DND-41 (cell line): ENCODE measurements around the gene AJM1.
A peak's percentile ranks its signal among the peaks of the same experiment; 100 is the strongest.

Experiments
- ATAC-seq: fragments of 200-7000 bp; cut with Tn5 transposase; 3 replicates; pipeline ENCODE4 v1.9.1; 2021; ENCODE audit warnings: low read depth; ENCODE audit not compliant: insufficient read depth
- DNase-seq: peaks from one replicate; pipeline ENCODE4 v3.0.0-alpha.2; 2020
- H2AFZ ChIP-seq: 2 replicates; pipeline ENCODE4 v1.6.0; 2012; ENCODE audit warnings: low read depth, low read length
- H3K27ac ChIP-seq: 2 replicates; pipeline ENCODE4 v1.5.1; 2012; ENCODE audit warnings: low read length, inconsistent platforms
- H3K27me3 ChIP-seq: fragments of 200-600 bp; sonication (generic); 2 replicates; pipeline ENCODE4 v1.6.0; 2012; ENCODE audit warnings: low read length, mild to moderate bottlenecking, inconsistent platforms; ENCODE audit not compliant: insufficient read depth, poor library complexity
- H3K36me3 ChIP-seq: 2 replicates; pipeline ENCODE4 v1.5.1; 2012; ENCODE audit warnings: low read length, inconsistent platforms; ENCODE audit not compliant: insufficient read depth
- H3K4me1 ChIP-seq: 2 replicates; pipeline ENCODE4 v1.5.1; 2012; ENCODE audit warnings: mild to moderate bottlenecking, low read length; ENCODE audit not compliant: insufficient read depth
- H3K4me2 ChIP-seq: 2 replicates; pipeline ENCODE4 v1.6.0; 2012; ENCODE audit warnings: mild to moderate bottlenecking, moderate library complexity, low read length, inconsistent platforms; ENCODE audit not compliant: insufficient read depth
- H3K4me3 ChIP-seq, 2 experiments: fragments of 200-600 bp in 1 of 2; shearing (Covaris generic) in 1 of 2; 2 replicates each; pipeline ENCODE4 v1.5.1; 2012 to 2016; ENCODE audit warnings: inconsistent platforms in 2 of 2, low read length in 2 of 2, mild to moderate bottlenecking in 2 of 2, low read depth in 1 of 2, moderate library complexity in 1 of 2
- H3K79me2 ChIP-seq: 2 replicates; pipeline ENCODE4 v1.6.0; 2012; ENCODE audit warnings: low read length, inconsistent platforms; ENCODE audit not compliant: insufficient read depth
- H3K9ac ChIP-seq: 2 replicates; pipeline ENCODE4 v1.6.0; 2012; ENCODE audit warnings: low read depth, mild to moderate bottlenecking, inconsistent platforms, low read length, moderate library complexity
- H3K9me3 ChIP-seq: 2 replicates; pipeline ENCODE4 v1.5.1; 2012; ENCODE audit warnings: low read length, moderate library complexity, mild to moderate bottlenecking, inconsistent platforms; ENCODE audit not compliant: insufficient read depth, severe bottlenecking
- H4K20me1 ChIP-seq: 2 replicates; pipeline ENCODE4 v1.6.0; 2012; ENCODE audit warnings: low read length; ENCODE audit not compliant: insufficient read depth
- EZH2 ChIP-seq: IDR thresholded peaks from 3 replicates; pipeline ENCODE4 v1.6.1; 2012; ENCODE audit warnings: borderline replicate concordance, low read depth, mild to moderate bottlenecking, moderate library complexity, low read length, inconsistent platforms; ENCODE audit not compliant: severe bottlenecking
- TF ChIP-seq, protein P1 (sequence below): IDR thresholded peaks from 2 replicates; pipeline ENCODE4 v1.5.1; 2012; ENCODE audit warnings: borderline replicate concordance, low read length, moderate library complexity, mild to moderate bottlenecking; ENCODE audit not compliant: poor library complexity, severe bottlenecking; ENCODE audit errors: extremely low read depth

Gene AJM1

DNA sequence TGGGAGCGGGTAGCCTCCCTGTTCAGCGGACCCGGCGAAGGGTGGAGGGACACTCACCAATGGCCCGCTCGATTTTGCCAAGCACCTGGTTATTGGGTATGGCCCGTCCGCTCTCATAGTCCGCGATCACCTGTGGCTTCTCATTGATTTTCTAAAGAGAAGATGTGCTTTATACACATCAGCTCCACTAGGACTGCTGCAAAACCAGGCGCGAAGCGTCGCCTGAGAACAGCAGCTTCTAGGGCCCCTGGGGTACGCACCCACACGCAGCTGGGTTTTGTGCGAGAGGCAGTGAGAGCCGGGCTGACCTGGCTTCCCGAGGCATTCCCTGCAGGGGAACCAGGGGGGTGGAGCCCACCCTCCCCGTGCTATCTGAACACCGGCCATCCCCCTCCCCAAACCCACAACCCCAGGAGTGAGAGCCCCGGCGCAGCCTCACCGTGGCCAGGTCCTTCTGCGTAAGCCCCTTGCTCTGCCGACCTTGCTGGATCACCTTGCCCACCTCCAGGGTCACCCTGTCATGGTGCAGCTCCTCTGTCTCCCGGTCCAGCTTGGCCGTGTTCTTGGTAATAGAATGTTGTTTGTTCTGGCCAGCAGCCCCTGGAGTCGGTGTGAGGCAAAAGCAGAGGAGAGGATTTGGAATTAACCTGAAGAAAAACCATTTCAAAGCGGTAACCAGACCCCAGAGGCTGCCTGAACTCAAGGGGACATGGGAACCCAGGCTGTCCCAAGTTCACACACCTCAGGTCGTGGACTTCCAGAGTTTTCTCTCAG is 20.8 kb downstream of the AJM1 start:
- Histone ChIP-seq H3K79me2 (peaks cover 35% of the 10 kb centered on the region), H3K27me3 (no peaks in the 10 kb centered on the region), H3K4me3 (no peak overlapping the region), H3K4me1 (peaks cover 28% of the 10 kb centered on the region), H3K36me3 (peaks cover 37% of the 10 kb centered on the region), H3K9ac (no peak overlapping the region), H2AFZ (no peak overlapping the region), H4K20me1 (peaks cover 26% of the 10 kb centered on the region), H3K27ac (no peak overlapping the region), H3K4me2 (no peak overlapping the region), H3K9me3 (no peaks in the 10 kb centered on the region)
- no peak for DNase-seq
- TF ChIP-seq, protein P1, sequence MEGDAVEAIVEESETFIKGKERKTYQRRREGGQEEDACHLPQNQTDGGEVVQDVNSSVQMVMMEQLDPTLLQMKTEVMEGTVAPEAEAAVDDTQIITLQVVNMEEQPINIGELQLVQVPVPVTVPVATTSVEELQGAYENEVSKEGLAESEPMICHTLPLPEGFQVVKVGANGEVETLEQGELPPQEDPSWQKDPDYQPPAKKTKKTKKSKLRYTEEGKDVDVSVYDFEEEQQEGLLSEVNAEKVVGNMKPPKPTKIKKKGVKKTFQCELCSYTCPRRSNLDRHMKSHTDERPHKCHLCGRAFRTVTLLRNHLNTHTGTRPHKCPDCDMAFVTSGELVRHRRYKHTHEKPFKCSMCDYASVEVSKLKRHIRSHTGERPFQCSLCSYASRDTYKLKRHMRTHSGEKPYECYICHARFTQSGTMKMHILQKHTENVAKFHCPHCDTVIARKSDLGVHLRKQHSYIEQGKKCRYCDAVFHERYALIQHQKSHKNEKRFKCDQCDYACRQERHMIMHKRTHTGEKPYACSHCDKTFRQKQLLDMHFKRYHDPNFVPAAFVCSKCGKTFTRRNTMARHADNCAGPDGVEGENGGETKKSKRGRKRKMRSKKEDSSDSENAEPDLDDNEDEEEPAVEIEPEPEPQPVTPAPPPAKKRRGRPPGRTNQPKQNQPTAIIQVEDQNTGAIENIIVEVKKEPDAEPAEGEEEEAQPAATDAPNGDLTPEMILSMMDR = no peak
- TF ChIP-seq EZH2 = no peak
- no peak for ATAC-seq

DNA sequence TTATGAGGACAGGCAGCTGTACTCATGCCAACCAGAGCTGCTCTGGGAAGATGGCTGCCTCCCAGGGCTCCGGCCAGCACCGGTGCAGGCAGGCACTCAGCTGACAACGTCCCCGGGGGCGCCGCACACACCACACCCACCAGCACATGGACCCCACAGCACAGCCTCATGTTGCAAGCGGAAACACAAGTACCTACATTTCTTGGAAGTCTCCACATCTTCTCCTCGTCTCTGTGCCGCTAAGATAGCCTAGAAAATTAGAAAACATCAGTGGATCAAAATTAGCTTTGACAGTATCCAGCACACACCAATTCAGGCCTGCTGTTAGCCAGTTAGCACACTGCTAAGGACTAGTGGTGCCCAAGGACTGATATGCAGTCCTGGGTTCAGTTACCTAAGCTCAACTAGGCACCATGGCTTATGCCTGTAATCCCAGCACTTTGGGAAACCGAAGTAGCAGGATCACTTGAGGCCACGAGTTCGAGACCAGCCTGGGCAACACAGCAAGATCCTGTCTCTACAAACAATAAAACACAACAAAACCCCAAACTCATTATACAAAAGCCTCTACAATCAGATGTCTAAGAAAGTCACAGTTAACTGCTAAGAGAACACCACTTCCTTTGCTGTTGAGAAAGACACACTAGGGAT is 21.5 kb downstream of the AJM1 start:
- no peak for TF ChIP-seq EZH2
- Histone ChIP-seq H3K4me2 (no peak overlapping the region; the same call in 1 of the 2 replicates), H3K9me3 (no peaks in the 10 kb centered on the region), H3K4me1 (peaks cover 28% of the 10 kb centered on the region), H4K20me1 (peaks cover 20% of the 10 kb centered on the region), H3K27ac (0 out of 2 replicates have a peak overlapping the region, but pooled peaks have one; percentile 26), H3K36me3 (peaks cover 37% of the 10 kb centered on the region), H3K27me3 (no peaks in the 10 kb centered on the region), H3K4me3 (no peak overlapping the region), H2AFZ (no peak overlapping the region), H3K9ac (no peak overlapping the region), H3K79me2 (peaks cover 35% of the 10 kb centered on the region)
- ATAC-seq (no peak), DNase-seq (no peak)

- ATAC-seq = no peak
These were observed 22.9 kb downstream of the AJM1 start for GRCh38 chr9:136865041-136865767.

More at GRCh38 chr9:136865041-136865767, 22.9 kb downstream of the AJM1 start:
- no peak for DNase-seq
- Histone ChIP-seq H3K4me1 (peaks cover 28% of the 10 kb centered on the region), H3K27ac (peak overlapping the region; percentile 2), H3K36me3 (peaks cover 37% of the 10 kb centered on the region), H3K4me2 (peak overlapping the region; percentile 85), H3K9me3 (no peaks in the 10 kb centered on the region), H2AFZ (no peak overlapping the region), H4K20me1 (peaks cover 20% of the 10 kb centered on the region), H3K27me3 (no peaks in the 10 kb centered on the region), H3K79me2 (peaks cover 35% of the 10 kb centered on the region), H3K4me3 (peak overlapping the region; percentile 88 to 97; a peak in 3 of 4 replicates), H3K9ac (peak overlapping the region; percentile 85)
- no peak for TF ChIP-seq EZH2
- TF ChIP-seq, protein P1 = no peak
